Measurements from ENCODE around the gene FBXW12. TPM values are rescaled to one million over a fixed set of nuclear protein-coding genes. Genes with fewer than 3 reads are reported as not detected.

The FBXW12 gene
- total RNA-seq, 1 experiment from 2014 or later = 0.74 TPM

DNA sequence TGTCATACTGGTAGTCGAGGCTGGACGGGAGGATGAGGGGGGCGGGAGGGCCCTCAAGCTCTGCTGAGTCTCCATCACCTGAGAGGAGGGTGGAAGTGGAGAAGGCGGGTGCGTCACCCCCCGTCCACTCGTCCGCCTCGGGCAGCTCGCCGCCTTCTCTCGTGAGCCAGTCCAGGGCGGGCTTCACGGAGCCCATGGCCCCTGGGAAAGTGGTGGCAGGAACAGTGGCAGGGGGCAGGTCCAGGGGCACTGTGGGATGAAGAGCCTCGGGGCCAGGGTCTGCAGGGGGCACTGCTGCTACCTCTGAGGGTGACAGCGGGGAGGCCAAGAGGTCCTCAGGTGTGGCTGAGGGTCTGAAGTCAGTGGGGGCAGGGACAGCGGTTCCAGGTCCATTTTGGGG, 47.6 kb downstream of the FBXW12 start:
- Histone ChIP-seq H2BK20ac (ENCODE audit: low read depth, low read length, poor library complexity, severe bottlenecking) (no peak overlapping the region), H2BK120ac (ENCODE audit: low read depth, low read length, poor library complexity, severe bottlenecking) (no peak overlapping the region), H3K79me2 (ENCODE audit: insufficient read depth, low read length) (peaks cover 2% of the 10 kb centered on the region; the same call in 1 of the 2 replicates), H3K23ac (ENCODE audit: insufficient read length, low read depth, low read length) (no peak overlapping the region), H3K56ac (ENCODE audit: insufficient read length, low read depth, low read length) (no peak overlapping the region), H2AFZ (ENCODE audit: low read length) (no peak overlapping the region), H3T11ph (ENCODE audit: low read length) (no peak overlapping the region), H3K18ac (ENCODE audit: insufficient read length, low read depth, low read length) (no peak overlapping the region), H3K14ac (ENCODE audit: insufficient read depth, low read length) (no peak overlapping the region), H3K4ac (ENCODE audit: low read depth, low read length) (no peak overlapping the region), H2BK5ac (ENCODE audit: insufficient read length, low read length) (no peak overlapping the region), H3K9me3 (ENCODE audit: control insufficient read depth, low read depth, low read length) (no peaks in the 10 kb centered on the region), H3K79me1 (ENCODE audit: insufficient read depth, low read depth, low read length, poor library complexity, severe bottlenecking) (no peaks in the 10 kb centered on the region), H3K23me2 (ENCODE audit: insufficient read length, low read depth, low read length, poor library complexity, severe bottlenecking) (no peaks in the 10 kb centered on the region), H3K27ac (ENCODE audit: insufficient read length, low read depth, low read length) (no peak overlapping the region), H4K5ac (ENCODE audit: insufficient read length, low read depth, low read length) (no peak overlapping the region), H2BK12ac (ENCODE audit: insufficient read length, low read depth, low read length) (no peak overlapping the region), H3K4me1 (ENCODE audit: insufficient read depth, low read length) (no peaks in the 10 kb centered on the region), H4K8ac (replicated peaks; ENCODE audit: insufficient read length, low read depth, low read length) (no peak overlapping the region), H4K91ac (ENCODE audit: insufficient read length, low read depth, low read length) (no peak overlapping the region), H3K4me2 (ENCODE audit: insufficient read depth, insufficient read length, low read length) (no peak overlapping the region), H3K27me3 (ENCODE audit: insufficient read depth, low read length) (no peaks in the 10 kb centered on the region), H4K20me1 (ENCODE audit: control insufficient read depth, insufficient read depth, insufficient read length) (no peaks in the 10 kb centered on the region), H2AK5ac (ENCODE audit: insufficient read length, low read length) (no peak overlapping the region), H3K9ac (ENCODE audit: extremely low read depth, insufficient read length, low read length) (no peak overlapping the region), H2BK15ac (ENCODE audit: low read depth, low read length) (no peak overlapping the region)
- Mint-ChIP-seq H3K27me3 (ENCODE audit: low read depth) (no peaks in the 10 kb centered on the region), H3K4me1 (peaks cover 3 to 4% of the 10 kb centered on the region in 2 experiments; a peak in 3 of 4 replicates), H3K4me3 (no peak overlapping the region), H3K36me3 (ENCODE audit: insufficient read depth in 1 of 3, low read depth in 3 of 3) (peaks cover 37 to 81% (median 76%) of the 10 kb centered on the region in 3 experiments), H3K9me3 (no peaks in the 10 kb centered on the region), H3K27ac (no peak overlapping the region)
- TF ChIP-seq CTCF (conservative IDR thresholded peaks at IDR 0.05) = no peak
- no CpG with 5 or more reads among the region's 17 CpGs for WGBS (ENCODE audit: extremely low coverage, insufficient read length, low lambda C conversion rate)
- no peak for DNase-seq
